Lower leg skin (tissue), 4 donors: ENCODE data around the gene COL18A1. TPM values are rescaled to one million over a fixed set of nuclear protein-coding genes. Genes with fewer than 3 reads are reported as not detected.

Experiments used
- DNase-seq, 2 donors: peaks; one replicate each; pipeline ENCODE4 v3.0.0-alpha.2; 2019; ENCODE audit warnings: low spot score in 2 of 2
- H3K4me3 ChIP-seq: fragments of 200-600 bp; sonication (generic); 2 replicates; pipeline ENCODE4 v1.5.1; 2017; ENCODE audit warnings: mild to moderate bottlenecking, low read depth; ENCODE audit not compliant: poor library complexity, severe bottlenecking
- CTCF ChIP-seq, 3 donors: fragments of 450-650 bp; IDR thresholded peaks; one replicate each; pipeline ENCODE4 v1.5.1; 2016; ENCODE audit warnings: antibody characterized with exemption in 3 of 3, mild to moderate bottlenecking in 3 of 3, moderate library complexity in 2 of 3
- POLR2A ChIP-seq, 2 donors: fragments of 450-650 bp; IDR thresholded peaks; one replicate each; pipeline ENCODE4 v1.6.1; 2016 to 2017; ENCODE audit warnings: antibody characterized with exemption in 2 of 2, mild to moderate bottlenecking in 1 of 2, moderate library complexity in 1 of 2
- WGBS, 2 donors: methylation state at CpG; one replicate each; pipeline ENCODE4 v1.1.5; 2018; 5-methylcytosine and 5-hydroxymethylcytosine counted together
- intact Hi-C: fragments of 100-400 bp; cut with DNase I; formaldehyde crosslinking; loops from one replicate; pipeline ENCODE4 v1.15.0; 2023; ENCODE audit warnings: low total_unique reads
- total RNA-seq, 4 donors: library from RNA; depleted of rRNA; stranded (reverse); fragments of >200 nt; gene quantifications; one replicate each; pipeline ENCODE4 v1.1.0, GENCODE V29; 2016

COL18A1 gene
- total RNA-seq, 4 donors from 2014 or later: 63.3 to 126 (median 85.9) TPM

GRCh38 chr21:45539796-45540600 lies 135.0 kb downstream of the COL18A1 start:
- WGBS, 2 donors: 93 to 95% methylated on average over 23 to 24 of the region's 24 CpGs

GRCh38 chr21:45540601-45540970 lies 135.6 kb downstream of the COL18A1 start:
- H3K4me3 ChIP-seq: no peak overlapping the region
- intact Hi-C loops: no loop called here
- DNase-seq: no peak
- no peak for TF ChIP-seq POLR2A (IDR thresholded peaks at IDR 0.05)
- TF ChIP-seq CTCF (IDR thresholded peaks at IDR 0.05): no peak
- 89 to 91% methylated on average over 10 of the region's 10 CpGs for WGBS, 2 donors

More at GRCh38 chr21:45539796-45540600, 135.0 kb downstream of the COL18A1 start:
- intact Hi-C loops: no loop called here
- no peak for TF ChIP-seq POLR2A (IDR thresholded peaks at IDR 0.05)
- H3K4me3 ChIP-seq: no peak overlapping the region
- peak in 1 of 2 donors; percentile 84 for DNase-seq

GRCh38 chr21:45541221-45542039 lies 136.5 kb downstream of the COL18A1 start:
- 14 to 21% methylated on average over 28 to 36 of the region's 50 CpGs for WGBS, 2 donors
- intact Hi-C loops: no loop called here
- peak overlapping the region; percentile 48 for H3K4me3 ChIP-seq
- TF ChIP-seq POLR2A (IDR thresholded peaks at IDR 0.05) (no peak), CTCF (IDR thresholded peaks at IDR 0.05) (no peak)
- DNase-seq: peak; percentile 75 to 95

GRCh38 chr21:45542242-45542666 lies 137.3 kb downstream of the COL18A1 start, which contains the start of gene SLC19A1:
TSS of gene SLC19A1 (minus strand) at chr21:45542440. CDS start at chr21:45537959, 4,481 bp downstream.
- WGBS, 2 donors: 0 to 2% methylated on average over 9 to 24 of the region's 59 CpGs
- DNase-seq: peak; percentile 23 to 92
- intact Hi-C loops: no loop called here
- TF ChIP-seq POLR2A (IDR thresholded peaks at IDR 0.05) (no peak), CTCF (IDR thresholded peaks at IDR 0.05) (no peak)
- H3K4me3 ChIP-seq: peak within 1 kb of the TSS; percentile 48

GRCh38 chr21:45542667-45543370 lies 137.9 kb downstream of the COL18A1 start:
- WGBS, 2 donors: 10 to 17% methylated on average over 8 to 26 of the region's 55 CpGs
- DNase-seq: peak; percentile 15 to 85
- intact Hi-C loops: no loop called here

More at GRCh38 chr21:45542667-45543370, 137.9 kb downstream of the COL18A1 start:
- peak overlapping the region; percentile 32 for H3K4me3 ChIP-seq
- TF ChIP-seq CTCF (IDR thresholded peaks at IDR 0.05) (no peak), POLR2A (IDR thresholded peaks at IDR 0.05) (no peak)
